Activated CD8-positive, alpha-beta memory T cell treated with anti-CD3 and anti-CD28 coated beads, Interleukin-2, amount 10 ng/mL, durations not matched to agents 7 days and 5 days (primary cell): ENCODE results near the gene DLEC1. TPM values are rescaled to one million over a fixed set of nuclear protein-coding genes. Genes with fewer than 3 reads are reported as not detected.
A peak's percentile ranks its signal among the peaks of the same experiment; 100 is the strongest.

Experiments
- ATAC-seq: fragments of 150-1000 bp; cut with Tn5 transposase; one replicate; pipeline ENCODE4 v1.10.0; 2021; ENCODE audit warnings: moderate library complexity
- CTCF ChIA-PET: fragments of 350-600 bp; sonication (Branson Sonifier 250); formaldehyde crosslinking; loops from one replicate; lab custom pipeline; 2021; ENCODE audit warnings: antibody characterized with exemption; lab: Charles Lee
- DNase-seq: peaks from one replicate; pipeline ENCODE4 v3.0.0-alpha.2; 2020
- H3K27ac Mint-ChIP-seq: one replicate; pipeline ENCODE4 v1.8.0; 2021; ENCODE audit warnings: mild to moderate bottlenecking, mixed read lengths
- H3K27me3 Mint-ChIP-seq: one replicate; pipeline ENCODE4 v1.8.0; 2021; ENCODE audit warnings: mixed read lengths
- H3K36me3 Mint-ChIP-seq: one replicate; pipeline ENCODE4 v1.8.0; 2021; ENCODE audit warnings: mild to moderate bottlenecking, mixed read lengths
- H3K4me1 Mint-ChIP-seq: one replicate; pipeline ENCODE4 v1.8.0; 2021; ENCODE audit warnings: mixed read lengths
- H3K4me3 Mint-ChIP-seq: one replicate; pipeline ENCODE4 v1.8.0; 2021; ENCODE audit warnings: mild to moderate bottlenecking, moderate library complexity, mixed read lengths
- H3K9me3 Mint-ChIP-seq: one replicate; pipeline ENCODE4 v1.8.0; 2022; ENCODE audit warnings: low read depth, mixed read lengths
- total RNA-seq, 2 experiments: library from RNA; stranded (reverse); gene quantifications; one replicate each; pipeline ENCODE4 v1.2.3, GENCODE V29; 2021

DLEC1 gene
- total RNA-seq, 2 experiments from 2014 or later = 0.26 to 1.1 TPM

GRCh38 chr3:38004415-38005075 is 34.5 kb upstream of the DLEC1 start:
- Mint-ChIP-seq H3K4me3 (no peak overlapping the region), H3K9me3 (no peaks in the 10 kb centered on the region), H3K27me3 (no peaks in the 10 kb centered on the region), H3K4me1 (peaks cover 15% of the 10 kb centered on the region), H3K27ac (peak overlapping the region; percentile 37), H3K36me3 (peaks cover 6% of the 10 kb centered on the region)
- ATAC-seq = peak; percentile 75
- CTCF ChIA-PET = interaction anchor here (0.6 to 2.1 kb wide), 10 partner anchors 10 to 481 kb away, joined by 3 to 25 read pairs (median 4); partner anchors contain the start of gene DLEC1
- peak; percentile 79 for DNase-seq

GRCh38 chr3:38005076-38006020 is 33.7 kb upstream of the DLEC1 start:
- ATAC-seq (no peak), DNase-seq (no peak)
- Mint-ChIP-seq H3K4me1 (peaks cover 14% of the 10 kb centered on the region), H3K27ac (peak overlapping the region; percentile 37), H3K9me3 (no peaks in the 10 kb centered on the region), H3K4me3 (no peak overlapping the region), H3K27me3 (no peaks in the 10 kb centered on the region), H3K36me3 (peaks cover 4% of the 10 kb centered on the region)
- CTCF ChIA-PET = interaction anchor here (1.0 to 1.4 kb wide), 2 partner anchors 18 to 34 kb away, joined by 3 to 4 read pairs; partner anchors contain the start of gene DLEC1

- CTCF ChIA-PET = interaction anchor here (1.4 kb wide), 1 partner anchor 17 kb away, joined by 4 read pairs; no protein-coding TSS in a partner anchor
- Mint-ChIP-seq H3K27ac (no peak overlapping the region), H3K4me3 (no peak overlapping the region), H3K9me3 (no peaks in the 10 kb centered on the region), H3K27me3 (no peaks in the 10 kb centered on the region), H3K4me1 (peaks cover 14% of the 10 kb centered on the region), H3K36me3 (peaks cover 4% of the 10 kb centered on the region)
- ATAC-seq (no peak), DNase-seq (no peak)
Observed at GRCh38 chr3:38006031-38006430, 33.0 kb upstream of the DLEC1 start.

GRCh38 chr3:38006445-38006995 is 32.5 kb upstream of the DLEC1 start:
- Mint-ChIP-seq H3K4me1 (peaks cover 14% of the 10 kb centered on the region), H3K4me3 (no peak overlapping the region), H3K27me3 (no peaks in the 10 kb centered on the region), H3K36me3 (peaks cover 4% of the 10 kb centered on the region), H3K27ac (no peak overlapping the region), H3K9me3 (no peaks in the 10 kb centered on the region)
- no peak for ATAC-seq
- CTCF ChIA-PET = interaction anchor here (1.6 kb wide), 1 partner anchor 33 kb away, joined by 5 read pairs; the partner anchor contains the start of gene DLEC1
- no peak for DNase-seq

- Mint-ChIP-seq H3K36me3 (peaks cover 4% of the 10 kb centered on the region), H3K27ac (no peak overlapping the region), H3K27me3 (no peaks in the 10 kb centered on the region), H3K9me3 (no peaks in the 10 kb centered on the region), H3K4me3 (no peak overlapping the region), H3K4me1 (peaks cover 14% of the 10 kb centered on the region)
- ATAC-seq = no peak
- CTCF ChIA-PET = interaction anchor here (1.6 kb wide), 1 partner anchor 32 kb away, joined by 5 read pairs; the partner anchor contains the start of gene DLEC1
- DNase-seq = no peak
Observed at GRCh38 chr3:38007754-38008090, 31.3 kb upstream of the DLEC1 start.

GRCh38 chr3:38008191-38008701 is 30.8 kb upstream of the DLEC1 start:
- CTCF ChIA-PET = no interaction called here
- Mint-ChIP-seq H3K4me3 (no peak overlapping the region), H3K27me3 (no peaks in the 10 kb centered on the region), H3K27ac (no peak overlapping the region), H3K36me3 (peaks cover 4% of the 10 kb centered on the region), H3K4me1 (peaks cover 12% of the 10 kb centered on the region), H3K9me3 (no peaks in the 10 kb centered on the region)
- DNase-seq (no peak), ATAC-seq (no peak)

- Mint-ChIP-seq H3K27me3 (no peaks in the 10 kb centered on the region), H3K36me3 (peaks cover 2% of the 10 kb centered on the region), H3K27ac (no peak overlapping the region), H3K4me1 (peaks cover 9% of the 10 kb centered on the region), H3K9me3 (no peaks in the 10 kb centered on the region), H3K4me3 (no peak overlapping the region)
- CTCF ChIA-PET = interaction anchor here (0.7 to 1.4 kb wide), 2 partner anchors 12 to 13 kb away, joined by 3 to 4 read pairs; no protein-coding TSS in a partner anchor
- ATAC-seq (no peak), DNase-seq (no peak)
Observed at GRCh38 chr3:38008971-38009580, 29.9 kb upstream of the DLEC1 start.

GRCh38 chr3:38009807-38010591 is 29.0 kb upstream of the DLEC1 start:
- CTCF ChIA-PET = interaction anchor here (1.4 kb wide), 1 partner anchor 12 kb away, joined by 4 read pairs; no protein-coding TSS in a partner anchor
- Mint-ChIP-seq H3K4me1 (peaks cover under 1% of the 10 kb centered on the region), H3K9me3 (no peaks in the 10 kb centered on the region), H3K27ac (no peak overlapping the region), H3K36me3 (peaks cover 5% of the 10 kb centered on the region), H3K4me3 (no peak overlapping the region), H3K27me3 (no peaks in the 10 kb centered on the region)
- no peak for ATAC-seq
- no peak for DNase-seq

- no peaks in the 10 kb centered on the region for H3K9me3 Mint-ChIP-seq
- CTCF ChIA-PET = interaction anchor here (1.7 kb wide), 1 partner anchor 8 kb away, joined by 4 read pairs; no protein-coding TSS in a partner anchor
- H3K27me3 Mint-ChIP-seq = no peaks in the 10 kb centered on the region
- no peak overlapping the region for H3K27ac Mint-ChIP-seq
- peaks cover 14% of the 10 kb centered on the region for H3K36me3 Mint-ChIP-seq
- H3K4me1 Mint-ChIP-seq = no peaks in the 10 kb centered on the region
- no peak for DNase-seq
- no peak for ATAC-seq
- no peak overlapping the region for H3K4me3 Mint-ChIP-seq
Observed at GRCh38 chr3:38011111-38011510, 27.9 kb upstream of the DLEC1 start.

GRCh38 chr3:38015485-38015884 is 23.5 kb upstream of the DLEC1 start:
- Mint-ChIP-seq H3K9me3 (no peaks in the 10 kb centered on the region), H3K4me1 (no peaks in the 10 kb centered on the region), H3K4me3 (no peak overlapping the region), H3K27ac (no peak overlapping the region), H3K36me3 (peaks cover 27% of the 10 kb centered on the region), H3K27me3 (no peaks in the 10 kb centered on the region)
- no peak for DNase-seq
- CTCF ChIA-PET = interaction anchor here (1.1 to 3.7 kb wide), 3 partner anchors 12 to 161 kb away, joined by 3 to 15 read pairs (median 3); no protein-coding TSS in a partner anchor
- no peak for ATAC-seq

GRCh38 chr3:38015984-38016383 is 23.0 kb upstream of the DLEC1 start:
- no peaks in the 10 kb centered on the region for H3K4me1 Mint-ChIP-seq
- ATAC-seq (no peak), DNase-seq (no peak)
- H3K4me3 Mint-ChIP-seq = no peak overlapping the region
- H3K27ac Mint-ChIP-seq = no peak overlapping the region
- H3K36me3 Mint-ChIP-seq = peaks cover 27% of the 10 kb centered on the region
- H3K9me3 Mint-ChIP-seq = no peaks in the 10 kb centered on the region
- CTCF ChIA-PET = interaction anchor here (1.1 to 3.7 kb wide), 3 partner anchors 12 to 162 kb away, joined by 3 to 15 read pairs (median 3); no protein-coding TSS in a partner anchor
- no peaks in the 10 kb centered on the region for H3K27me3 Mint-ChIP-seq

- Mint-ChIP-seq H3K9me3 (no peaks in the 10 kb centered on the region), H3K27ac (no peak overlapping the region), H3K36me3 (peaks cover 27% of the 10 kb centered on the region), H3K4me3 (no peak overlapping the region), H3K27me3 (no peaks in the 10 kb centered on the region), H3K4me1 (no peaks in the 10 kb centered on the region)
- CTCF ChIA-PET = interaction anchor here (1.1 to 3.7 kb wide), 3 partner anchors 13 to 162 kb away, joined by 3 to 15 read pairs (median 3); no protein-coding TSS in a partner anchor
- DNase-seq = no peak
- no peak for ATAC-seq
Observed at GRCh38 chr3:38016410-38016809, 22.6 kb upstream of the DLEC1 start.
